ENCODE results near the gene HAUS8. TPM values are rescaled to one million over a fixed set of nuclear protein-coding genes. Genes with fewer than 3 reads are reported as not detected.

The HAUS8 gene
- total and polyA plus RNA-seq, 2 of the 4 experiments (the other 2 are of a cell fraction) = 3.4 to 14.2 TPM

- ATAC-seq (ENCODE audit: low read depth) = no peak
- dilution Hi-C loops (cut with HindIII; ENCODE audit: low sequenced_read_pairs, unreplicated experiment) (no loop called here), intact Hi-C loops (cut with micrococcal nuclease) (loop anchor here (2.0 kb wide), 1 partner anchor 26 kb away; no protein-coding TSS in a partner anchor), in situ Hi-C loops (cut with MboI; ENCODE audit: low sequenced_read_pairs) (no loop called here)
- peak overlapping the region; percentile 56 for H2AK9ac ChIP-seq (replicated peaks; ENCODE audit: low read depth, low read length, poor library complexity)
- no peak for DNase-seq
- H3K4me1 ChIP-seq (ENCODE audit: control insufficient read depth, insufficient read depth, low read length) = peaks cover 14% of the 10 kb centered on the region
- H3K4ac ChIP-seq (ENCODE audit: low read depth, low read length) = 0 out of 2 replicates have a peak overlapping the region, but pooled peaks have one; percentile 3
- H3K4me2 ChIP-seq (ENCODE audit: low read depth, low read length) = no peak overlapping the region
- H2BK20ac ChIP-seq (ENCODE audit: low read depth, low read length) = no peak overlapping the region
- H2AFZ ChIP-seq (replicated peaks; ENCODE audit: low read length, poor library complexity) = peak overlapping the region; percentile 56
- BruUV-seq (replicated peaks) = no TSS peak
- no peak overlapping the region for H4K91ac ChIP-seq (ENCODE audit: insufficient read depth, low read depth, low read length)
- no peaks in the 10 kb centered on the region for H3K27me3 ChIP-seq (ENCODE audit: control insufficient read depth, insufficient read depth, low read length)
- H2BK15ac ChIP-seq (ENCODE audit: low read depth, low read length) = 0 out of 3 replicates have a peak overlapping the region, but pooled peaks have one; percentile 36
- H3K4me3 ChIP-seq (ENCODE audit: insufficient read depth, low read depth, low read length) = no peak overlapping the region
- no peak overlapping the region for H3K18ac ChIP-seq (ENCODE audit: low read depth, low read length)
- 0 out of 4 replicates have a peak overlapping the region, but pooled peaks of 1 of the 2 experiments have one; percentile 15 for H4K8ac ChIP-seq (ENCODE audit: low read depth in 2 of 2, low read length in 2 of 2)
- no peak overlapping the region; the same call in 1 of the 2 replicates for H2BK120ac ChIP-seq (ENCODE audit: low read depth, low read length)
- peaks cover 43% of the 10 kb centered on the region for H3K36me3 ChIP-seq (ENCODE audit: control insufficient read depth, insufficient read depth, low read length)
- H3K14ac ChIP-seq (replicated peaks; ENCODE audit: low read depth, low read length) = peak overlapping the region; percentile 61; the same call in 1 of the 2 replicates
- peak overlapping the region; percentile 10; the same call in 1 of the 2 replicates for H2AK5ac ChIP-seq (ENCODE audit: low read depth, low read length)
- H4K20me1 ChIP-seq (ENCODE audit: insufficient read depth, low read length) = peaks cover 63% of the 10 kb centered on the region
- POLR2A ChIA-PET (ENCODE audit: unreplicated experiment) = no interaction called here
- WGBS, 2 experiments (ENCODE audit: extremely low coverage in 2 of 2, insufficient read length in 1 of 2) = 80% methylated on average over 2 of the region's 9 CpGs; no CpG with 5 or more reads in 1 of the 2 experiments
- no peak overlapping the region for H3K56ac ChIP-seq (ENCODE audit: extremely low read depth, insufficient read depth, low read length)
- peak overlapping the region; percentile 23; the same call in 1 of the 2 replicates for H3K27ac ChIP-seq (ENCODE audit: insufficient read depth, low read length)
- peak overlapping the region; percentile 41 for H2BK5ac ChIP-seq (ENCODE audit: low read depth, low read length, poor library complexity, severe bottlenecking)
- H3K79me1 ChIP-seq (ENCODE audit: low read depth in 1 of 2, low read length in 2 of 2) = peaks cover 16 to 87% of the 10 kb centered on the region in 2 experiments
- no peak overlapping the region for H4K5ac ChIP-seq (ENCODE audit: low read depth, low read length)
- no peak overlapping the region for H3K23ac ChIP-seq (ENCODE audit: low read depth, low read length)
- TF ChIP-seq MAZ (IDR thresholded peaks at IDR 0.05; ENCODE audit: borderline replicate concordance, low read depth, low read length) (no peak), POLR2A (IDR thresholded peaks at IDR 0.05; ENCODE audit: low read depth, low read length) (no peak), NFE2L2 (IDR thresholded peaks at IDR 0.05; ENCODE audit: low read depth, low read length) (no peak), RAD21 (IDR thresholded peaks at IDR 0.05; ENCODE audit: low read length) (no peak), RFX5 (IDR thresholded peaks at IDR 0.05; ENCODE audit: low read depth, low read length) (no peak), USF2 (IDR thresholded peaks at IDR 0.05; ENCODE audit: low read depth, low read length) (no peak), FOS (IDR thresholded peaks at IDR 0.05; ENCODE audit: low read depth, low read length) (no peak)
- no peaks in the 10 kb centered on the region for H3K9me3 ChIP-seq (ENCODE audit: control insufficient read depth, insufficient read depth, low read length)
- H3K9me1 ChIP-seq (ENCODE audit: insufficient read depth, low read length) = peaks cover 31% of the 10 kb centered on the region
- H3K9ac ChIP-seq (ENCODE audit: low read depth, low read length) = no peak overlapping the region
- CTCF ChIA-PET = no interaction called here
Observed at GRCh38 chr19:17109300-17109699, 34.0 kb upstream of the HAUS8 start.
